IMR-90 (cell line): ENCODE measurements around the gene ACOX1. TPM values are rescaled to one million over a fixed set of nuclear protein-coding genes. Genes with fewer than 3 reads are reported as not detected.

Experiments used
- ATAC-seq: fragments of 200-7000 bp; cut with Tn5 transposase; 2 replicates; pipeline ENCODE4 v1.9.1; 2020; ENCODE audit warnings: low read depth, mild to moderate bottlenecking, moderate library complexity
- BruUV-seq: library from RNA; stranded (reverse); fragments of 400-500 nt; replicated peaks from 2 replicates; lab custom pipeline; 2021; lab: Mats Ljungman, UMichigan
- CTCF ChIA-PET: fragments of 300-600 bp; formaldehyde crosslinking; extraction: SDS; loops from one replicate; lab custom pipeline; 2021; ENCODE audit warnings: antibody characterized with exemption; lab: Yijun Ruan, JAX
- POLR2A ChIA-PET: fragments of 300-600 bp; sonication (Branson Sonifier 250); formaldehyde crosslinking; loops from one replicate; lab custom pipeline; 2022; ENCODE audit warnings: antibody characterized with exemption; ENCODE audit not compliant: unreplicated experiment; lab: Charles Lee
- DNase-seq: peaks from one replicate; pipeline ENCODE4 v3.0.0; 2013
- H2AFZ ChIP-seq: replicated peaks from 2 replicates; pipeline ENCODE3; 2013; ENCODE audit warnings: low read length, mild to moderate bottlenecking; ENCODE audit not compliant: poor library complexity
- H2AK5ac ChIP-seq: 2 replicates; pipeline ENCODE4 v1.6.1; 2013; ENCODE audit warnings: low read depth, low read length, inconsistent platforms
- H2AK9ac ChIP-seq: replicated peaks from 2 replicates; pipeline ENCODE3; 2013; ENCODE audit warnings: mild to moderate bottlenecking, low read depth, low read length, moderate library complexity; ENCODE audit not compliant: poor library complexity
- H2BK120ac ChIP-seq: 2 replicates; pipeline ENCODE4 v1.6.1; 2013; ENCODE audit warnings: low read depth, low read length, inconsistent platforms
- H2BK15ac ChIP-seq: 3 replicates; pipeline ENCODE4 v1.6.1; 2013; ENCODE audit warnings: low read depth, low read length, inconsistent platforms
- H2BK20ac ChIP-seq: 2 replicates; pipeline ENCODE4 v1.6.1; 2013; ENCODE audit warnings: low read depth, mild to moderate bottlenecking, inconsistent platforms, low read length, moderate library complexity
- H2BK5ac ChIP-seq: 2 replicates; pipeline ENCODE4 v1.6.1; 2013; ENCODE audit warnings: mild to moderate bottlenecking, low read depth, low read length, inconsistent platforms; ENCODE audit not compliant: poor library complexity, severe bottlenecking
- H3K14ac ChIP-seq: replicated peaks from 2 replicates; pipeline ENCODE4 v1.6.1; 2013; ENCODE audit warnings: low read depth, low read length, inconsistent platforms
- H3K18ac ChIP-seq: 2 replicates; pipeline ENCODE4 v1.6.1; 2013; ENCODE audit warnings: low read depth, low read length, control low read depth
- H3K23ac ChIP-seq: 2 replicates; pipeline ENCODE4 v1.6.1; 2013; ENCODE audit warnings: low read depth, low read length, inconsistent platforms
- H3K27ac ChIP-seq: 2 replicates; pipeline ENCODE4 v1.5.1; 2013; ENCODE audit warnings: mild to moderate bottlenecking, control low read depth, low read length; ENCODE audit not compliant: insufficient read depth
- H3K27me3 ChIP-seq: 2 replicates; pipeline ENCODE4 v1.6.1; 2013; ENCODE audit warnings: low read length; ENCODE audit not compliant: control insufficient read depth, insufficient read depth
- H3K36me3 ChIP-seq: 2 replicates; pipeline ENCODE4 v1.6.1; 2013; ENCODE audit warnings: low read length, mixed read lengths; ENCODE audit not compliant: control insufficient read depth, insufficient read depth
- H3K4ac ChIP-seq: 2 replicates; pipeline ENCODE4 v1.6.1; 2013; ENCODE audit warnings: low read depth, low read length, inconsistent platforms
- H3K4me1 ChIP-seq: 2 replicates; pipeline ENCODE4 v1.6.1; 2013; ENCODE audit warnings: low read length, mixed read lengths; ENCODE audit not compliant: control insufficient read depth, insufficient read depth
- H3K4me2 ChIP-seq: 2 replicates; pipeline ENCODE4 v1.6.1; 2013; ENCODE audit warnings: low read depth, mild to moderate bottlenecking, control low read depth, low read length, moderate library complexity
- H3K4me3 ChIP-seq: 2 replicates; pipeline ENCODE4 v1.5.1; 2013; ENCODE audit warnings: low read depth, mild to moderate bottlenecking, control low read depth, low read length, moderate library complexity; ENCODE audit not compliant: insufficient read depth
- H3K56ac ChIP-seq: 2 replicates; pipeline ENCODE4 v1.6.1; 2013; ENCODE audit warnings: low read length, inconsistent platforms; ENCODE audit not compliant: insufficient read depth; ENCODE audit errors: extremely low read depth
- H3K79me1 ChIP-seq, 2 experiments: 2 replicates each; pipeline ENCODE4 v1.6.1; 2013; ENCODE audit warnings: low read length in 2 of 2, inconsistent platforms in 1 of 2, low read depth in 1 of 2
- H3K9ac ChIP-seq: 2 replicates; pipeline ENCODE4 v1.6.1; 2013; ENCODE audit warnings: low read depth, low read length, control low read depth
- H3K9me1 ChIP-seq: 2 replicates; pipeline ENCODE4 v1.6.1; 2013; ENCODE audit warnings: low read length, inconsistent platforms; ENCODE audit not compliant: insufficient read depth
- H3K9me3 ChIP-seq: 2 replicates; pipeline ENCODE4 v1.6.1; 2013; ENCODE audit warnings: low read length; ENCODE audit not compliant: control insufficient read depth, insufficient read depth
- H4K20me1 ChIP-seq: 2 replicates; pipeline ENCODE4 v1.6.1; 2013; ENCODE audit warnings: low read length, inconsistent platforms; ENCODE audit not compliant: insufficient read depth
- H4K5ac ChIP-seq: 2 replicates; pipeline ENCODE4 v1.6.1; 2013; ENCODE audit warnings: mild to moderate bottlenecking, low read depth, low read length, control low read depth
- H4K8ac ChIP-seq, 2 experiments: 2 replicates each; pipeline ENCODE4 v1.6.1; 2013; ENCODE audit warnings: low read depth in 2 of 2, low read length in 2 of 2, control low read depth in 1 of 2, inconsistent platforms in 1 of 2
- H4K91ac ChIP-seq: 2 replicates; pipeline ENCODE4 v1.6.1; 2013; ENCODE audit warnings: low read depth, low read length, inconsistent platforms; ENCODE audit not compliant: insufficient read depth
- POLR2A ChIP-seq: IDR thresholded peaks from 2 replicates; pipeline ENCODE4 v1.6.1; 2012; ENCODE audit warnings: mild to moderate bottlenecking, low read depth, low read length
- RAD21 ChIP-seq: IDR thresholded peaks from 2 replicates; pipeline ENCODE4 v1.6.1; 2012; ENCODE audit warnings: low read length, improper control_type of control experiment
- RCOR1 ChIP-seq: IDR thresholded peaks from 2 replicates; pipeline ENCODE4 v1.6.1; 2012; ENCODE audit warnings: mild to moderate bottlenecking, low read length, improper control_type of control experiment; ENCODE audit not compliant: insufficient replicate concordance
- WGBS, 2 experiments: methylation state at CpG; one replicate each; pipeline versions ENCODE4 v1.1.5 to v1.1.7; 2013; ENCODE audit warnings: missing lambda C conversion rate in 2 of 2; ENCODE audit not compliant: insufficient read length in 1 of 2; ENCODE audit errors: extremely low coverage in 2 of 2; 5-methylcytosine and 5-hydroxymethylcytosine counted together
- dilution Hi-C: fragments of 300-500 bp; cut with HindIII; formaldehyde crosslinking; loops from one replicate; pipeline ENCODE4 v1.14.3; 2018; ENCODE audit warnings: low sequenced_read_pairs; ENCODE audit not compliant: unreplicated experiment
- in situ Hi-C: fragments of 300-500 bp; cut with MboI; formaldehyde crosslinking; loops from 3 replicates; pipeline ENCODE4 v1.14.3; 2019; ENCODE audit warnings: low sequenced_read_pairs, inconsistent platforms, mixed read lengths
- intact Hi-C: fragments of 100-400 bp; cut with micrococcal nuclease; formaldehyde crosslinking; loops from 2 replicates; pipeline ENCODE4 v1.10.0; 2022
- polyA plus RNA-seq, 3 experiments: library from polyadenylated mRNA; depleted of rRNA; stranded (reverse); fragments of >200 nt; gene quantifications; 2 replicates each; pipeline ENCODE4 v1.2.3, GENCODE V29; 2012; ENCODE audit warnings: low replicate concordance in 1 of 3
- total RNA-seq: library from RNA; depleted of rRNA; stranded (reverse); fragments of >200 nt; gene quantifications from 2 replicates; pipeline ENCODE4 v1.2.3, GENCODE V29; 2012
- TF ChIP-seq, protein P1 (sequence below): conservative IDR thresholded peaks from 2 replicates; pipeline ENCODE4 v1.5.1; 2012; ENCODE audit warnings: mild to moderate bottlenecking, low read depth, low read length, improper control_type of control experiment

Gene ACOX1
- total and polyA plus RNA-seq, 2 of the 4 experiments (the other 2 are of a cell fraction) = 16.1 to 94.8 TPM

DNA sequence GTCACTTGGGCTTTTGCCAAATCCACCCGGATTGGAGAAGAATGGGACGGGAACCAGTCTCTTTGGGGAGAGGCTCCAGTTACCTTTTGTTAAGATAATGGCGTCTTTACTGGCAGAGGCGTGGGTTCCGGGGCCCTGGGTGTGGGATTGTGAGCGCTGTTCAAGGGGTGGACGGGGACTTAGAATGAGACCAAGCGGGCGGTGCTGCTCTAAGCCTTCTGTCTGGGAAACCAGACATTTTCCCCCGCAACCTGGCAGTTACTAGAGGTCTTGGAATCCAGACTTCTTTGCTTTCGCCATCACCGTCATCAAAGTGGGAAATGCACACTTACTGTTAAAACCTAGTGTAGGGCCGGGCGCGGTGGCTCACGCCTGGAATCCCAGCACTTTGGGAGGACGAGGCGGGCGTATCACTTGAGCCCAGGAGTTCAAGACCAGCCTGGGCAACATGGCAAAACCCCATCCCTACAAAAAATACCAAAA, 780 bp upstream of the ACOX1 start:
- peaks cover 26 to 75% of the 10 kb centered on the region in 2 experiments for H3K79me1 ChIP-seq
- H3K36me3 ChIP-seq = 0 out of 2 replicates have a peak, but pooled peaks cover 3% of the 10 kb centered on the region
- H3K9me1 ChIP-seq = peaks cover 21% of the 10 kb centered on the region
- peak overlapping the region; percentile 49 for H2AK5ac ChIP-seq
- peak overlapping the region; percentile 93 for H3K56ac ChIP-seq
- H4K5ac ChIP-seq = peak overlapping the region; percentile 90
- peak overlapping the region; percentile 93 for H3K27ac ChIP-seq
- peak overlapping the region; percentile 33; the same call in 1 of the 2 replicates for H2BK120ac ChIP-seq
- no peaks in the 10 kb centered on the region for H3K27me3 ChIP-seq
- H3K4ac ChIP-seq = peak overlapping the region; percentile 93
- TF ChIP-seq RAD21 (no peak), POLR2A (peak; percentile 81), RCOR1 (peak; percentile 11)
- TF ChIP-seq, protein P1, sequence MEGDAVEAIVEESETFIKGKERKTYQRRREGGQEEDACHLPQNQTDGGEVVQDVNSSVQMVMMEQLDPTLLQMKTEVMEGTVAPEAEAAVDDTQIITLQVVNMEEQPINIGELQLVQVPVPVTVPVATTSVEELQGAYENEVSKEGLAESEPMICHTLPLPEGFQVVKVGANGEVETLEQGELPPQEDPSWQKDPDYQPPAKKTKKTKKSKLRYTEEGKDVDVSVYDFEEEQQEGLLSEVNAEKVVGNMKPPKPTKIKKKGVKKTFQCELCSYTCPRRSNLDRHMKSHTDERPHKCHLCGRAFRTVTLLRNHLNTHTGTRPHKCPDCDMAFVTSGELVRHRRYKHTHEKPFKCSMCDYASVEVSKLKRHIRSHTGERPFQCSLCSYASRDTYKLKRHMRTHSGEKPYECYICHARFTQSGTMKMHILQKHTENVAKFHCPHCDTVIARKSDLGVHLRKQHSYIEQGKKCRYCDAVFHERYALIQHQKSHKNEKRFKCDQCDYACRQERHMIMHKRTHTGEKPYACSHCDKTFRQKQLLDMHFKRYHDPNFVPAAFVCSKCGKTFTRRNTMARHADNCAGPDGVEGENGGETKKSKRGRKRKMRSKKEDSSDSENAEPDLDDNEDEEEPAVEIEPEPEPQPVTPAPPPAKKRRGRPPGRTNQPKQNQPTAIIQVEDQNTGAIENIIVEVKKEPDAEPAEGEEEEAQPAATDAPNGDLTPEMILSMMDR = no peak
- peaks cover 7% of the 10 kb centered on the region; the same call in 1 of the 2 replicates for H3K4me1 ChIP-seq
- 0 out of 2 replicates have a peak, but pooled peaks cover 3% of the 10 kb centered on the region for H4K20me1 ChIP-seq
- H3K9me3 ChIP-seq = no peaks in the 10 kb centered on the region
- ATAC-seq (peak; percentile 16), DNase-seq (peak; percentile 79)
- H2BK15ac ChIP-seq = no peak overlapping the region
- in situ Hi-C loops = no loop called here
- no TSS peak for BruUV-seq
- H4K8ac ChIP-seq = peak overlapping the region; percentile 93 to 99
- CTCF ChIA-PET = no interaction called here
- peak overlapping the region; percentile 95 for H4K91ac ChIP-seq
- H3K9ac ChIP-seq = peak overlapping the region; percentile 87
- peak overlapping the region; percentile 87 for H3K4me2 ChIP-seq
- H3K18ac ChIP-seq = peak overlapping the region; percentile 74
- H3K14ac ChIP-seq = peak overlapping the region; percentile 98
- peak overlapping the region; percentile 98 for H2AFZ ChIP-seq
- POLR2A ChIA-PET = no interaction called here
- peak overlapping the region; percentile 77 for H3K4me3 ChIP-seq
- intact Hi-C loops = loop anchor here (1.0 kb wide), 1 partner anchor 74 kb away; no protein-coding TSS in a partner anchor
- peak overlapping the region; percentile 96 for H3K23ac ChIP-seq
- peak overlapping the region; percentile 77 for H2BK5ac ChIP-seq
- dilution Hi-C loops = no loop called here
- 2% methylated on average over 9 of the region's 19 CpGs; no CpG with 5 or more reads in 1 of the 2 experiments for WGBS, 2 experiments
- H2BK20ac ChIP-seq = peak overlapping the region; percentile 18; the same call in 1 of the 2 replicates
- peak overlapping the region; percentile 92 for H2AK9ac ChIP-seq
